ENCODE measurements around the gene DRD3.
A peak's percentile ranks its signal among the peaks of the same experiment; 100 is the strongest.

DRD3 gene

GRCh38 chr3:114179575-114179974, 723 bp upstream of the DRD3 start:
- peak; percentile 53 for DNase-seq (ENCODE audit: low read depth)

GRCh38 chr3:114176890-114177289, 2.0 kb downstream of the DRD3 start:
- DNase-seq (ENCODE audit: low read depth) = no peak

GRCh38 chr3:114176487-114176886, 2.4 kb downstream of the DRD3 start:
- DNase-seq (ENCODE audit: low read depth) = no peak

GRCh38 chr3:114175204-114175987, 3.5 kb downstream of the DRD3 start:
- DNase-seq (ENCODE audit: low read depth) = no peak

- no peak for DNase-seq (ENCODE audit: low read depth)
These were observed 7.2 kb downstream of the DRD3 start for GRCh38 chr3:114171677-114172076.

GRCh38 chr3:114168150-114168549, 10.7 kb downstream of the DRD3 start:
- no peak for DNase-seq (ENCODE audit: low read depth)

- DNase-seq (ENCODE audit: low read depth) = no peak
These were observed 21.5 kb downstream of the DRD3 start for GRCh38 chr3:114157321-114157720.

GRCh38 chr3:114155370-114155821, 23.5 kb downstream of the DRD3 start:
- peak; percentile 54 for DNase-seq (ENCODE audit: low read depth)

GRCh38 chr3:114154321-114154821, 24.5 kb downstream of the DRD3 start:
- no peak for DNase-seq (ENCODE audit: low read depth)

- peak; percentile 82 for DNase-seq (ENCODE audit: low read depth)
These were observed 26.2 kb downstream of the DRD3 start for GRCh38 chr3:114152519-114153151.

GRCh38 chr3:114151091-114151490, 27.8 kb downstream of the DRD3 start:
- no peak for DNase-seq (ENCODE audit: low read depth)

- no peak for DNase-seq (ENCODE audit: low read depth)
These were observed 31.6 kb downstream of the DRD3 start for GRCh38 chr3:114147251-114147650.

GRCh38 chr3:114144909-114145688, 33.8 kb downstream of the DRD3 start:
- DNase-seq (ENCODE audit: low read depth) = peak; percentile 80

- no peak for DNase-seq (ENCODE audit: low read depth)
These were observed 35.0 kb downstream of the DRD3 start for GRCh38 chr3:114143817-114144216.

GRCh38 chr3:114139836-114140235, 39.0 kb downstream of the DRD3 start:
- DNase-seq (ENCODE audit: low read depth) = no peak

- DNase-seq (ENCODE audit: low read depth) = no peak
These were observed 44.9 kb downstream of the DRD3 start for GRCh38 chr3:114133947-114134346.

GRCh38 chr3:114132500-114132899, 46.4 kb downstream of the DRD3 start:
- no peak for DNase-seq (ENCODE audit: low read depth)

- no peak for DNase-seq (ENCODE audit: low read depth)
These were observed 50.0 kb downstream of the DRD3 start for GRCh38 chr3:114128826-114129225.

- peak; percentile 50 for DNase-seq (ENCODE audit: low read depth)
These were observed 50.6 kb downstream of the DRD3 start for GRCh38 chr3:114128231-114128630.

- peak; percentile 34 for DNase-seq (ENCODE audit: low read depth)
These were observed 51.3 kb downstream of the DRD3 start for GRCh38 chr3:114127517-114127916.

GRCh38 chr3:114126461-114126860, 52.4 kb downstream of the DRD3 start:
- DNase-seq (ENCODE audit: low read depth) = peak; percentile 14

- peak; percentile 65 for DNase-seq (ENCODE audit: low read depth)
These were observed 56.7 kb downstream of the DRD3 start for GRCh38 chr3:114122027-114122709.
